ENCODE measurements around the gene CBFA2T2. TPM values are rescaled to one million over a fixed set of nuclear protein-coding genes. Genes with fewer than 3 reads are reported as not detected.
A peak's percentile ranks its signal among the peaks of the same experiment; 100 is the strongest.
"Not testable (repeated sequence)": the region's sequence is repeated elsewhere in the genome, so short reads cannot be mapped to it uniquely, and the experiment has no call there.

CBFA2T2 gene
- total RNA-seq, 1 donor from 2014 or later: 58.1 TPM

GRCh38 chr20:33480048-33480447 is 9.8 kb upstream of the CBFA2T2 start:
- DNase-seq (ENCODE audit: low spot score, unreplicated experiment): no peak
- Mint-ChIP-seq H3K27me3 (peaks cover 8% of the 10 kb centered on the region), H3K9me3 (ENCODE audit: low read depth) (no peaks in the 10 kb centered on the region), H3K36me3 (ENCODE audit: insufficient read depth) (no peaks in the 10 kb centered on the region), H3K4me3 (ENCODE audit: low read depth) (no peak overlapping the region), H3K4me1 (ENCODE audit: low read depth) (peaks cover 14% of the 10 kb centered on the region), H3K27ac (no peak overlapping the region)
- TF ChIP-seq CTCF (IDR thresholded peaks at IDR 0.05; ENCODE audit: unreplicated experiment): no peak

- Mint-ChIP-seq H3K27ac (no peak overlapping the region), H3K9me3 (ENCODE audit: low read depth) (no peaks in the 10 kb centered on the region), H3K36me3 (ENCODE audit: insufficient read depth) (no peaks in the 10 kb centered on the region), H3K4me3 (ENCODE audit: low read depth) (no peak overlapping the region), H3K4me1 (ENCODE audit: low read depth) (peaks cover 10% of the 10 kb centered on the region), H3K27me3 (no peaks in the 10 kb centered on the region)
- no peak for DNase-seq (ENCODE audit: low spot score, unreplicated experiment)
- TF ChIP-seq CTCF (IDR thresholded peaks at IDR 0.05; ENCODE audit: unreplicated experiment): no peak
Observed at GRCh38 chr20:33481431-33481941, 8.4 kb upstream of the CBFA2T2 start.

GRCh38 chr20:33482581-33482980 is 7.3 kb upstream of the CBFA2T2 start:
- no peaks in the 10 kb centered on the region for H3K36me3 Mint-ChIP-seq (ENCODE audit: insufficient read depth)
- no peak for DNase-seq (ENCODE audit: low spot score, unreplicated experiment)
- no peaks in the 10 kb centered on the region for H3K9me3 Mint-ChIP-seq (ENCODE audit: low read depth)
- H3K4me3 Mint-ChIP-seq (ENCODE audit: low read depth): no peak overlapping the region
- H3K4me1 Mint-ChIP-seq (ENCODE audit: low read depth): peaks cover 4% of the 10 kb centered on the region
- H3K27ac Mint-ChIP-seq: no peak overlapping the region
- H3K27me3 Mint-ChIP-seq: no peaks in the 10 kb centered on the region
- TF ChIP-seq CTCF (IDR thresholded peaks at IDR 0.05; ENCODE audit: unreplicated experiment): no peak

- H3K9me3 Mint-ChIP-seq (ENCODE audit: low read depth); DNase-seq (ENCODE audit: low spot score, unreplicated experiment); H3K27me3 Mint-ChIP-seq; H3K4me3 Mint-ChIP-seq (ENCODE audit: low read depth); H3K36me3 Mint-ChIP-seq (ENCODE audit: insufficient read depth); H3K4me1 Mint-ChIP-seq (ENCODE audit: low read depth): not testable (repeated sequence)
- peak overlapping the region; percentile 10 for H3K27ac Mint-ChIP-seq
Observed at GRCh38 chr20:33483186-33483585, 6.7 kb upstream of the CBFA2T2 start.

- H3K36me3 Mint-ChIP-seq (ENCODE audit: insufficient read depth): peaks cover 1% of the 10 kb centered on the region
- peak overlapping the region; percentile 84 for H3K27ac Mint-ChIP-seq
Observed at GRCh38 chr20:33488201-33488600, 1.7 kb upstream of the CBFA2T2 start.

GRCh38 chr20:33488661-33489494 is 1.0 kb upstream of the CBFA2T2 start:
- H3K9me3 Mint-ChIP-seq (ENCODE audit: low read depth); DNase-seq (ENCODE audit: low spot score, unreplicated experiment); H3K27me3 Mint-ChIP-seq; H3K4me3 Mint-ChIP-seq (ENCODE audit: low read depth); H3K4me1 Mint-ChIP-seq (ENCODE audit: low read depth); H3K36me3 Mint-ChIP-seq (ENCODE audit: insufficient read depth): not testable (repeated sequence)
- peak overlapping the region; percentile 98 for H3K27ac Mint-ChIP-seq

More at GRCh38 chr20:33488201-33488600, 1.7 kb upstream of the CBFA2T2 start:
- TF ChIP-seq CTCF (IDR thresholded peaks at IDR 0.05; ENCODE audit: unreplicated experiment): no peak
- no peak for DNase-seq (ENCODE audit: low spot score, unreplicated experiment)
- Mint-ChIP-seq H3K9me3 (ENCODE audit: low read depth) (no peaks in the 10 kb centered on the region), H3K4me3 (ENCODE audit: low read depth) (no peak overlapping the region), H3K27me3 (no peaks in the 10 kb centered on the region), H3K4me1 (ENCODE audit: low read depth) (peaks cover 7% of the 10 kb centered on the region)
